IMR-90 (cell line): ENCODE data around the gene ASB11. TPM values are rescaled to one million over a fixed set of nuclear protein-coding genes. Genes with fewer than 3 reads are reported as not detected.

Source experiments
- ATAC-seq: fragments of 200-7000 bp; cut with Tn5 transposase; 2 replicates; pipeline ENCODE4 v1.9.1; 2020; ENCODE audit warnings: low read depth, mild to moderate bottlenecking, moderate library complexity
- BruUV-seq: library from RNA; stranded (reverse); fragments of 400-500 nt; replicated peaks from 2 replicates; lab custom pipeline; 2021; lab: Mats Ljungman, UMichigan
- CTCF ChIA-PET: fragments of 300-600 bp; formaldehyde crosslinking; extraction: SDS; loops from one replicate; lab custom pipeline; 2021; ENCODE audit warnings: antibody characterized with exemption; lab: Yijun Ruan, JAX
- POLR2A ChIA-PET: fragments of 300-600 bp; sonication (Branson Sonifier 250); formaldehyde crosslinking; loops from one replicate; lab custom pipeline; 2022; ENCODE audit warnings: antibody characterized with exemption; ENCODE audit not compliant: unreplicated experiment; lab: Charles Lee
- DNase-seq: peaks from one replicate; pipeline ENCODE4 v3.0.0; 2013
- H2AFZ ChIP-seq: replicated peaks from 2 replicates; pipeline ENCODE3; 2013; ENCODE audit warnings: low read length, mild to moderate bottlenecking; ENCODE audit not compliant: poor library complexity
- H2AK5ac ChIP-seq: 2 replicates; pipeline ENCODE4 v1.6.1; 2013; ENCODE audit warnings: low read depth, low read length, inconsistent platforms
- H2AK9ac ChIP-seq: replicated peaks from 2 replicates; pipeline ENCODE3; 2013; ENCODE audit warnings: mild to moderate bottlenecking, low read depth, low read length, moderate library complexity; ENCODE audit not compliant: poor library complexity
- H2BK120ac ChIP-seq: 2 replicates; pipeline ENCODE4 v1.6.1; 2013; ENCODE audit warnings: low read depth, low read length, inconsistent platforms
- H2BK15ac ChIP-seq: 3 replicates; pipeline ENCODE4 v1.6.1; 2013; ENCODE audit warnings: low read depth, low read length, inconsistent platforms
- H2BK20ac ChIP-seq: 2 replicates; pipeline ENCODE4 v1.6.1; 2013; ENCODE audit warnings: low read depth, mild to moderate bottlenecking, inconsistent platforms, low read length, moderate library complexity
- H2BK5ac ChIP-seq: 2 replicates; pipeline ENCODE4 v1.6.1; 2013; ENCODE audit warnings: mild to moderate bottlenecking, low read depth, low read length, inconsistent platforms; ENCODE audit not compliant: poor library complexity, severe bottlenecking
- H3K14ac ChIP-seq: replicated peaks from 2 replicates; pipeline ENCODE4 v1.6.1; 2013; ENCODE audit warnings: low read depth, low read length, inconsistent platforms
- H3K18ac ChIP-seq: 2 replicates; pipeline ENCODE4 v1.6.1; 2013; ENCODE audit warnings: low read depth, low read length, control low read depth
- H3K23ac ChIP-seq: 2 replicates; pipeline ENCODE4 v1.6.1; 2013; ENCODE audit warnings: low read depth, low read length, inconsistent platforms
- H3K27ac ChIP-seq: 2 replicates; pipeline ENCODE4 v1.5.1; 2013; ENCODE audit warnings: mild to moderate bottlenecking, control low read depth, low read length; ENCODE audit not compliant: insufficient read depth
- H3K27me3 ChIP-seq: 2 replicates; pipeline ENCODE4 v1.6.1; 2013; ENCODE audit warnings: low read length; ENCODE audit not compliant: control insufficient read depth, insufficient read depth
- H3K36me3 ChIP-seq: 2 replicates; pipeline ENCODE4 v1.6.1; 2013; ENCODE audit warnings: low read length, mixed read lengths; ENCODE audit not compliant: control insufficient read depth, insufficient read depth
- H3K4ac ChIP-seq: 2 replicates; pipeline ENCODE4 v1.6.1; 2013; ENCODE audit warnings: low read depth, low read length, inconsistent platforms
- H3K4me1 ChIP-seq: 2 replicates; pipeline ENCODE4 v1.6.1; 2013; ENCODE audit warnings: low read length, mixed read lengths; ENCODE audit not compliant: control insufficient read depth, insufficient read depth
- H3K4me2 ChIP-seq: 2 replicates; pipeline ENCODE4 v1.6.1; 2013; ENCODE audit warnings: low read depth, mild to moderate bottlenecking, control low read depth, low read length, moderate library complexity
- H3K4me3 ChIP-seq: 2 replicates; pipeline ENCODE4 v1.5.1; 2013; ENCODE audit warnings: low read depth, mild to moderate bottlenecking, control low read depth, low read length, moderate library complexity; ENCODE audit not compliant: insufficient read depth
- H3K56ac ChIP-seq: 2 replicates; pipeline ENCODE4 v1.6.1; 2013; ENCODE audit warnings: low read length, inconsistent platforms; ENCODE audit not compliant: insufficient read depth; ENCODE audit errors: extremely low read depth
- H3K79me1 ChIP-seq, 2 experiments: 2 replicates each; pipeline ENCODE4 v1.6.1; 2013; ENCODE audit warnings: low read length in 2 of 2, inconsistent platforms in 1 of 2, low read depth in 1 of 2
- H3K9ac ChIP-seq: 2 replicates; pipeline ENCODE4 v1.6.1; 2013; ENCODE audit warnings: low read depth, low read length, control low read depth
- H3K9me1 ChIP-seq: 2 replicates; pipeline ENCODE4 v1.6.1; 2013; ENCODE audit warnings: low read length, inconsistent platforms; ENCODE audit not compliant: insufficient read depth
- H3K9me3 ChIP-seq: 2 replicates; pipeline ENCODE4 v1.6.1; 2013; ENCODE audit warnings: low read length; ENCODE audit not compliant: control insufficient read depth, insufficient read depth
- H4K20me1 ChIP-seq: 2 replicates; pipeline ENCODE4 v1.6.1; 2013; ENCODE audit warnings: low read length, inconsistent platforms; ENCODE audit not compliant: insufficient read depth
- H4K5ac ChIP-seq: 2 replicates; pipeline ENCODE4 v1.6.1; 2013; ENCODE audit warnings: mild to moderate bottlenecking, low read depth, low read length, control low read depth
- H4K8ac ChIP-seq, 2 experiments: 2 replicates each; pipeline ENCODE4 v1.6.1; 2013; ENCODE audit warnings: low read depth in 2 of 2, low read length in 2 of 2, control low read depth in 1 of 2, inconsistent platforms in 1 of 2
- H4K91ac ChIP-seq: 2 replicates; pipeline ENCODE4 v1.6.1; 2013; ENCODE audit warnings: low read depth, low read length, inconsistent platforms; ENCODE audit not compliant: insufficient read depth
- CEBPB ChIP-seq: IDR thresholded peaks from 2 replicates; pipeline ENCODE4 v1.6.1; 2012; ENCODE audit warnings: low read depth, low read length, improper control_type of control experiment
- CTCF ChIP-seq: conservative IDR thresholded peaks from 2 replicates; pipeline ENCODE4 v1.5.1; 2012; ENCODE audit warnings: mild to moderate bottlenecking, low read depth, low read length, improper control_type of control experiment
- FOS ChIP-seq: fragments of 150-350 bp; IDR thresholded peaks from 2 replicates; pipeline ENCODE4 v1.6.1; 2016; ENCODE audit warnings: low read depth, low read length
- RAD21 ChIP-seq: IDR thresholded peaks from 2 replicates; pipeline ENCODE4 v1.6.1; 2012; ENCODE audit warnings: low read length, improper control_type of control experiment
- SMC3 ChIP-seq: fragments of 150-350 bp; IDR thresholded peaks from 2 replicates; pipeline ENCODE4 v1.6.1; 2016; ENCODE audit warnings: low read depth, mild to moderate bottlenecking, antibody characterized with exemption, low read length, moderate library complexity
- WGBS, 2 experiments: methylation state at CpG; one replicate each; pipeline versions ENCODE4 v1.1.5 to v1.1.7; 2013; ENCODE audit warnings: missing lambda C conversion rate in 2 of 2; ENCODE audit not compliant: insufficient read length in 1 of 2; ENCODE audit errors: extremely low coverage in 2 of 2; 5-methylcytosine and 5-hydroxymethylcytosine counted together
- dilution Hi-C: fragments of 300-500 bp; cut with HindIII; formaldehyde crosslinking; loops from one replicate; pipeline ENCODE4 v1.14.3; 2018; ENCODE audit warnings: low sequenced_read_pairs; ENCODE audit not compliant: unreplicated experiment
- in situ Hi-C: fragments of 300-500 bp; cut with MboI; formaldehyde crosslinking; loops from 3 replicates; pipeline ENCODE4 v1.14.3; 2019; ENCODE audit warnings: low sequenced_read_pairs, inconsistent platforms, mixed read lengths
- intact Hi-C: fragments of 100-400 bp; cut with micrococcal nuclease; formaldehyde crosslinking; loops from 2 replicates; pipeline ENCODE4 v1.10.0; 2022
- polyA plus RNA-seq, 3 experiments: library from polyadenylated mRNA; depleted of rRNA; stranded (reverse); fragments of >200 nt; gene quantifications; 2 replicates each; pipeline ENCODE4 v1.2.3, GENCODE V29; 2012; ENCODE audit warnings: low replicate concordance in 1 of 3
- total RNA-seq: library from RNA; depleted of rRNA; stranded (reverse); fragments of >200 nt; gene quantifications from 2 replicates; pipeline ENCODE4 v1.2.3, GENCODE V29; 2012

The ASB11 gene
- total and polyA plus RNA-seq, 2 of the 4 experiments (the other 2 are of a cell fraction) = not detected

- no peak overlapping the region for H3K4ac ChIP-seq
- H3K4me3 ChIP-seq = no peak overlapping the region
- H2BK20ac ChIP-seq = no peak overlapping the region
- H3K9me1 ChIP-seq = no peaks in the 10 kb centered on the region
- H4K5ac ChIP-seq = no peak overlapping the region
- H3K36me3 ChIP-seq = no peaks in the 10 kb centered on the region
- H3K27me3 ChIP-seq = peaks cover 1% of the 10 kb centered on the region
- ATAC-seq (peak; percentile 29; the same call in 1 of the 2 replicates), DNase-seq (peak; percentile 30)
- no peak overlapping the region for H2AFZ ChIP-seq
- no peak overlapping the region for H2BK120ac ChIP-seq
- no peak overlapping the region for H2BK5ac ChIP-seq
- no peak overlapping the region for H3K4me2 ChIP-seq
- intact Hi-C loops (loop anchor here (1.0 to 2.0 kb wide), 2 partner anchors 171 to 265 kb away; no protein-coding TSS in a partner anchor), in situ Hi-C loops (no loop called here), dilution Hi-C loops (no loop called here)
- H2BK15ac ChIP-seq = no peak overlapping the region
- no peaks in the 10 kb centered on the region for H3K9me3 ChIP-seq
- no peak overlapping the region for H3K56ac ChIP-seq
- H4K91ac ChIP-seq = no peak overlapping the region
- CTCF ChIA-PET = interaction anchor here (0.6 to 1.4 kb wide), 4 partner anchors 12 to 47 kb away, joined by 3 to 4 read pairs (median 3); no protein-coding TSS in a partner anchor
- no peak overlapping the region for H3K27ac ChIP-seq
- no peaks in the 10 kb centered on the region for H3K79me1 ChIP-seq
- H3K23ac ChIP-seq = no peak overlapping the region
- BruUV-seq = no TSS peak
- no peak overlapping the region for H3K14ac ChIP-seq
- H3K18ac ChIP-seq = no peak overlapping the region
- POLR2A ChIA-PET = no interaction called here
- no peak overlapping the region for H2AK5ac ChIP-seq
- 20% methylated on average over 1 of the region's 4 CpGs; no CpG with 5 or more reads in 1 of the 2 experiments for WGBS, 2 experiments
- no peak overlapping the region for H4K8ac ChIP-seq
- TF ChIP-seq CEBPB (no peak), FOS (no peak), CTCF (peak; percentile 54), RAD21 (peak; percentile 44), SMC3 (peak; percentile 24; the same call in 1 of the 2 replicates)
- no peaks in the 10 kb centered on the region for H3K4me1 ChIP-seq
- H3K9ac ChIP-seq = no peak overlapping the region
- H4K20me1 ChIP-seq = no peaks in the 10 kb centered on the region
- H2AK9ac ChIP-seq = no peak overlapping the region
These were observed 15.2 kb downstream of the ASB11 start for GRCh38 chrX:15299941-15300851.
